Measurements from ENCODE around the gene APOBEC4. TPM values are rescaled to one million over a fixed set of nuclear protein-coding genes. Genes with fewer than 3 reads are reported as not detected.

Gene APOBEC4
- total and polyA plus RNA-seq, 2 of the 13 experiments (the other 11 are each of a cell fraction or from before 2014, with no cell fraction given): not detected

DNA sequence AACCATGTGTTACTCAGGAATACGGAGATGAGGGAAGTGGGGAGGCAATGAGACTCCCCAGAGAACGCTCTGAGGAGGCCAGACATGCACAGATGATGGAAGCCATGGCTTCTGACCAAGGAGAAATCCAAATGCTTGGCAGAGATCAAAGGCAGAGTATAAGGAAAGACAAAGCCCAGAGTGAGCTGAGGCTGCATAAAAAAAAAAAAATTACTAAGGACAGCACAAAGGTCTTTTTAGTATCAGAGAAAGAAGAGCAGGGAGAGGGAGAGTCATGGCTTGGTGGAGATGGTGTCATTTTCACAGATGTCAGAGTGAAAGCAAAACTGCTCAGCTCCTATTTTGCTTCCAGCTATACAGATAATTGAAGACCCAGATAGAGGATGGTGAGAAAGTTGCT lies 54.7 kb downstream of the APOBEC4 start:
- no TSS peak for BruUV-seq (replicated peaks)
- intact Hi-C loops (cut with micrococcal nuclease; ENCODE audit: unreplicated experiment): no loop called here
- Histone ChIP-seq H3K9ac (ENCODE audit: insufficient read depth, low read depth, low read length) (no peak overlapping the region), H3K4me3 (replicated peaks in 1 of 3; ENCODE audit: insufficient read depth in 1 of 3, low read depth in 2 of 3, low read length in 3 of 3) (no peak overlapping the region), H4K20me1 (ENCODE audit: insufficient read depth, low read length) (no peaks in the 10 kb centered on the region), H3K4me2 (ENCODE audit: low read depth, low read length) (no peak overlapping the region), H3K79me2 (ENCODE audit: insufficient read depth, low read length) (no peaks in the 10 kb centered on the region), H2AFZ (ENCODE audit: low read length) (no peak overlapping the region), H3K36me3 (replicated peaks in 1 of 2; ENCODE audit: control insufficient read depth in 1 of 2, insufficient read depth in 2 of 2, low read length in 2 of 2) (no peaks in the 10 kb centered on the region), H3K9me3 (ENCODE audit: low read length) (no peaks in the 10 kb centered on the region), H3K27ac (ENCODE audit: extremely low read length, insufficient read depth, low read length) (no peak overlapping the region), H3K27me3 (ENCODE audit: control insufficient read depth in 1 of 2, insufficient read depth in 2 of 2, low read length in 2 of 2) (peaks cover 0 to 20% of the 10 kb centered on the region in 2 experiments; a peak in 2 of 5 replicates), H3K4me1 (ENCODE audit: insufficient read depth, low read length) (peaks cover 11% of the 10 kb centered on the region)
- in situ Hi-C loops (cut with HindIII; ENCODE audit: extremely low pct_ligation_motif_present, low pct_unique_long_range_greater_than_20kb): no loop called here
- ATAC-seq: no peak
- TF ChIP-seq ZBTB3 (CRISPR knock-in tag; IDR thresholded peaks at IDR 0.05; ENCODE audit: borderline replicate concordance, low read depth): no peak
- CTCF ChIA-PET (ENCODE audit: low intra/inter-chr PET ratio, low total read pairs): no interaction called here
- no peak for FAIRE-seq
- POLR2A ChIA-PET: no interaction called here
- no peak for DNase-seq (ENCODE audit: low spot score)
- WGBS (ENCODE audit: low lambda C conversion rate): 5% methylated on average over 2 of the region's 2 CpGs

DNA sequence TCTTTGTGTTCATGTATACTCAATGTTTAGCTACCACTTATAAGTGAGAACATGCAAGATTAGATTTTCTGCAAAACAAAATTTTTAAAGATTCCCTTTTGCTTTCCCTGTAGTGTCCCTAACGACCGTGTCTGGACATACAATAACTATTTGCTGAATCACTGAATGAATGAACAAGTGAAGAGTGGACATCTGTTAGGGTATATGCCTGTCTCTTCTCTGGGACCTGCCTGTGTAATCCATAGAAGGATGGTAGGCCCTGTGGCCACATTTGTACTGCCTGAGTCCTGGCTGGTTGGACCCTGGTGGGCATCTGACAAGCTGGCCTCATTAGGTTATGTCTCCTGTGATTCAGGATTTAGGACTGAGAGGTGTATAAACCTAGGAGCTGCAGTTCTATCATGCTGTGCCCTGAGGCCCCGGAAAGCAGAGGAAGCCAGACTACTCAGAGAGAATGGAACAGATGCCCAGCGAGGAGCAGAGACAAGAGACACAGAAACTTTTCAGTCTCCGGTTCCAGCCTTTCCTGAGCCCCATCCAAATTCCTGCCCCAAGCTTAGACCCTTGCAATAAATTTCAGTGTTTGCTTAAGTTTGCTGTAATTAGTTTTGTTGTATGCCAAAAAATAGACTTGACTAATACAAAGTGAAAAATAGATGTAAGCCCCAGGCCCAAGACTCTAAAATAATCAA lies 55.3 kb downstream of the APOBEC4 start:
- H3K9ac ChIP-seq (ENCODE audit: insufficient read depth, low read depth, low read length): no peak overlapping the region
- FAIRE-seq (no peak), DNase-seq (ENCODE audit: low spot score) (no peak), ATAC-seq (no peak)
- H3K79me2 ChIP-seq (ENCODE audit: insufficient read depth, low read length): no peaks in the 10 kb centered on the region
- H3K9me3 ChIP-seq (ENCODE audit: low read length): no peaks in the 10 kb centered on the region
- no peak overlapping the region for H3K27ac ChIP-seq (ENCODE audit: extremely low read length, insufficient read depth, low read length)
- H4K20me1 ChIP-seq (ENCODE audit: insufficient read depth, low read length): no peaks in the 10 kb centered on the region
- no TSS peak for BruUV-seq (replicated peaks)
- in situ Hi-C loops (cut with HindIII; ENCODE audit: extremely low pct_ligation_motif_present, low pct_unique_long_range_greater_than_20kb): no loop called here
- 38% methylated on average over 5 of the region's 5 CpGs for WGBS (ENCODE audit: low lambda C conversion rate)
- no peak overlapping the region for H2AFZ ChIP-seq (ENCODE audit: low read length)
- H3K36me3 ChIP-seq (replicated peaks in 1 of 2; ENCODE audit: control insufficient read depth in 1 of 2, insufficient read depth in 2 of 2, low read length in 2 of 2): no peaks in the 10 kb centered on the region
- H3K4me1 ChIP-seq (ENCODE audit: insufficient read depth, low read length): peaks cover 5% of the 10 kb centered on the region
- POLR2A ChIA-PET: no interaction called here
- intact Hi-C loops (cut with micrococcal nuclease; ENCODE audit: unreplicated experiment): no loop called here
- CTCF ChIA-PET (ENCODE audit: low intra/inter-chr PET ratio, low total read pairs): no interaction called here
- no peak overlapping the region for H3K4me3 ChIP-seq (replicated peaks in 1 of 3; ENCODE audit: insufficient read depth in 1 of 3, low read depth in 2 of 3, low read length in 3 of 3)
- no peak overlapping the region for H3K4me2 ChIP-seq (ENCODE audit: low read depth, low read length)
- TF ChIP-seq ZNF12 (CRISPR knock-in tag; IDR thresholded peaks at IDR 0.05) (no peak), ZNF652 (CRISPR knock-in tag; IDR thresholded peaks at IDR 0.05; ENCODE audit: borderline replicate concordance, low read depth) (no peak), CCAR2 (optimal IDR thresholded peaks at IDR 0.05; ENCODE audit: low read depth, low read length) (no peak), SKI (IDR thresholded peaks at IDR 0.05; ENCODE audit: partially characterized antibody) (no peak), ZNF20 (CRISPR knock-in tag; IDR thresholded peaks at IDR 0.05) (no peak), ZNF292 (CRISPR knock-in tag; IDR thresholded peaks at IDR 0.05; ENCODE audit: borderline replicate concordance, low read depth) (no peak)
- TF ChIP-seq, protein P1, sequence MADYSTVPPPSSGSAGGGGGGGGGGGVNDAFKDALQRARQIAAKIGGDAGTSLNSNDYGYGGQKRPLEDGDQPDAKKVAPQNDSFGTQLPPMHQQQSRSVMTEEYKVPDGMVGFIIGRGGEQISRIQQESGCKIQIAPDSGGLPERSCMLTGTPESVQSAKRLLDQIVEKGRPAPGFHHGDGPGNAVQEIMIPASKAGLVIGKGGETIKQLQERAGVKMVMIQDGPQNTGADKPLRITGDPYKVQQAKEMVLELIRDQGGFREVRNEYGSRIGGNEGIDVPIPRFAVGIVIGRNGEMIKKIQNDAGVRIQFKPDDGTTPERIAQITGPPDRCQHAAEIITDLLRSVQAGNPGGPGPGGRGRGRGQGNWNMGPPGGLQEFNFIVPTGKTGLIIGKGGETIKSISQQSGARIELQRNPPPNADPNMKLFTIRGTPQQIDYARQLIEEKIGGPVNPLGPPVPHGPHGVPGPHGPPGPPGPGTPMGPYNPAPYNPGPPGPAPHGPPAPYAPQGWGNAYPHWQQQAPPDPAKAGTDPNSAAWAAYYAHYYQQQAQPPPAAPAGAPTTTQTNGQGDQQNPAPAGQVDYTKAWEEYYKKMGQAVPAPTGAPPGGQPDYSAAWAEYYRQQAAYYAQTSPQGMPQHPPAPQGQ (CRISPR knock-in tag; IDR thresholded peaks at IDR 0.05; ENCODE audit: borderline replicate concordance): no peak
- peaks cover 0 to 26% of the 10 kb centered on the region in 2 experiments; a peak in 3 of 5 replicates for H3K27me3 ChIP-seq (ENCODE audit: control insufficient read depth in 1 of 2, insufficient read depth in 2 of 2, low read length in 2 of 2)
